Lower lobe of right lung (tissue), 2 donors: ENCODE results near the gene LOXL1. TPM values are rescaled to one million over a fixed set of nuclear protein-coding genes. Genes with fewer than 3 reads are reported as not detected.

ENCODE experiments used
- ATAC-seq, 2 donors: fragments of 200-7000 bp; cut with Tn5 transposase; one replicate each; pipeline ENCODE4 v1.9.1; 2020 to 2022; ENCODE audit warnings: mild to moderate bottlenecking in 2 of 2, moderate library complexity in 2 of 2
- DNase-seq: peaks from one replicate; pipeline ENCODE4 v3.0.0-alpha.2; 2020
- H3K27ac ChIP-seq: fragments of 200-600 bp; one replicate; pipeline ENCODE4 v1.8.0; 2022
- H3K27me3 ChIP-seq: fragments of 200-600 bp; one replicate; pipeline ENCODE4 v1.8.0; 2022; ENCODE audit warnings: low read depth
- H3K36me3 ChIP-seq: fragments of 200-600 bp; one replicate; pipeline ENCODE4 v1.8.0; 2022; ENCODE audit warnings: mild to moderate bottlenecking
- H3K4me1 ChIP-seq: fragments of 200-600 bp; one replicate; pipeline ENCODE4 v1.8.0; 2022
- H3K4me3 ChIP-seq: fragments of 200-600 bp; one replicate; pipeline ENCODE4 v1.8.0; 2022; ENCODE audit warnings: mild to moderate bottlenecking
- H3K9me3 ChIP-seq: fragments of 200-600 bp; one replicate; pipeline ENCODE4 v1.8.0; 2022
- CTCF ChIP-seq: fragments of 200-600 bp; IDR thresholded peaks from one replicate; pipeline ENCODE4 v1.8.0; 2022; ENCODE audit warnings: antibody characterized with exemption, mild to moderate bottlenecking
- intact Hi-C: fragments of 100-400 bp; cut with DNase I; formaldehyde crosslinking; loops from one replicate; pipeline ENCODE4 v1.11.0; 2022
- total RNA-seq: library from RNA; stranded (reverse); fragmentation: NEBNext Ultra II Directional; extraction: Animal tissue kit (Norgen Biotek cat#: 25700); gene quantifications from one replicate; pipeline ENCODE4 v1.2.1, GENCODE V29; 2021
- donor health status: DM: no; HTN: yes; CAD: no; lungs with severe emphysema.

Gene LOXL1
- total RNA-seq, 1 donor from 2014 or later: 7.6 TPM

DNA sequence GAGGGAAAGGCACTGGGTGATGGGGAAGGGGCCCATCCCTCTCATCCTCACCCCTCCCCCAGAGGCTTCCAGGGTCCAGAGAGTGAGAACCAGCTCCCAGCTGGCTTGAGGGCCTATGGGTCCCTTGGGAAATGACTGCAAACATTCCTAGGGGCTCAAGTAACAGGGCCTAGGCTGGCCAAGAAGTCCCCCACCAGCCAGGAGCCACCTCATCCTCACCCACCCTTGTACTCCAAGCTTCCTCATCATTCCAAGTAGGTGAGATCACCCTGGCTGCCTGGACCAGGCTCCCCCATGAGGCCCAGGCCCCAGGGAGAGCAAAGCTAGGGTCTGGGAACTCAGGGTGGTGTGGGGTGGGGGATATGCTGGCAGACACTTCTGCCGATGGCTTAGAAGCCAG is 14.8 kb downstream of the LOXL1 start:
- Histone ChIP-seq H3K9me3 (no peaks in the 10 kb centered on the region), H3K4me3 (no peak overlapping the region), H3K4me1 (peaks cover 6% of the 10 kb centered on the region), H3K36me3 (no peaks in the 10 kb centered on the region), H3K27me3 (no peaks in the 10 kb centered on the region), H3K27ac (no peak overlapping the region)
- ATAC-seq (no peak), DNase-seq (peak; percentile 12)
- intact Hi-C loops: no loop called here
- no peak for TF ChIP-seq CTCF

DNA sequence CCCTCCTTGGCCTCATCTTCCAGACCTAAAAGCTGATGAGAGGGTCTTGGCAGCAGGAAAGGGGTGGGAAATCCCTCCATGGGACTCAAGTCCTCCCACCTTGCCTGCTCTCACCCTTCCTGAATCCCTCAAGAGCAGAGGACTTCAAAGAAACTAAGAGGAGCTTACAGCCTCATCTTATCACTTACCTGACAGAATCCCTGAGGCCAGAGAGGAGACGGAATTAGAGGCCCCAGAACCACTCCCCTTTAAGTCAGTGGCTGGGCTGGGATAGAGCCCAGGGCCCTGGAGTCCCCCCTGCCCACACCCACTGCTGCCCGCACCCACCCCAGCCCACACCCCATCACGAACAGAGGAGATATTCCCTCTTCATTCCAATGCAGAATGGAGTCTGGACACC is 15.2 kb downstream of the LOXL1 start:
- intact Hi-C loops: no loop called here
- TF ChIP-seq CTCF: no peak
- H3K4me3 ChIP-seq: no peak overlapping the region
- no peak overlapping the region for H3K27ac ChIP-seq
- DNase-seq (peak; percentile 8), ATAC-seq (no peak)
- no peaks in the 10 kb centered on the region for H3K27me3 ChIP-seq
- no peaks in the 10 kb centered on the region for H3K9me3 ChIP-seq
- no peaks in the 10 kb centered on the region for H3K36me3 ChIP-seq
- peaks cover 2% of the 10 kb centered on the region for H3K4me1 ChIP-seq

- Histone ChIP-seq H3K4me1 (no peaks in the 10 kb centered on the region), H3K36me3 (no peaks in the 10 kb centered on the region), H3K4me3 (no peak overlapping the region), H3K27ac (no peak overlapping the region), H3K9me3 (no peaks in the 10 kb centered on the region), H3K27me3 (no peaks in the 10 kb centered on the region)
- no peak for TF ChIP-seq CTCF
- intact Hi-C loops: no loop called here
- DNase-seq (peak; percentile 39), ATAC-seq (no peak)
Observed at GRCh38 chr15:73941871-73942635, 15.8 kb downstream of the LOXL1 start.

- Histone ChIP-seq H3K36me3 (no peaks in the 10 kb centered on the region), H3K4me3 (no peak overlapping the region), H3K9me3 (no peaks in the 10 kb centered on the region), H3K27me3 (no peaks in the 10 kb centered on the region), H3K4me1 (no peaks in the 10 kb centered on the region), H3K27ac (no peak overlapping the region)
- ATAC-seq (no peak), DNase-seq (peak; percentile 23)
- TF ChIP-seq CTCF: no peak
- intact Hi-C loops: no loop called here
Observed at GRCh38 chr15:73942751-73943270, 16.5 kb downstream of the LOXL1 start.

DNA sequence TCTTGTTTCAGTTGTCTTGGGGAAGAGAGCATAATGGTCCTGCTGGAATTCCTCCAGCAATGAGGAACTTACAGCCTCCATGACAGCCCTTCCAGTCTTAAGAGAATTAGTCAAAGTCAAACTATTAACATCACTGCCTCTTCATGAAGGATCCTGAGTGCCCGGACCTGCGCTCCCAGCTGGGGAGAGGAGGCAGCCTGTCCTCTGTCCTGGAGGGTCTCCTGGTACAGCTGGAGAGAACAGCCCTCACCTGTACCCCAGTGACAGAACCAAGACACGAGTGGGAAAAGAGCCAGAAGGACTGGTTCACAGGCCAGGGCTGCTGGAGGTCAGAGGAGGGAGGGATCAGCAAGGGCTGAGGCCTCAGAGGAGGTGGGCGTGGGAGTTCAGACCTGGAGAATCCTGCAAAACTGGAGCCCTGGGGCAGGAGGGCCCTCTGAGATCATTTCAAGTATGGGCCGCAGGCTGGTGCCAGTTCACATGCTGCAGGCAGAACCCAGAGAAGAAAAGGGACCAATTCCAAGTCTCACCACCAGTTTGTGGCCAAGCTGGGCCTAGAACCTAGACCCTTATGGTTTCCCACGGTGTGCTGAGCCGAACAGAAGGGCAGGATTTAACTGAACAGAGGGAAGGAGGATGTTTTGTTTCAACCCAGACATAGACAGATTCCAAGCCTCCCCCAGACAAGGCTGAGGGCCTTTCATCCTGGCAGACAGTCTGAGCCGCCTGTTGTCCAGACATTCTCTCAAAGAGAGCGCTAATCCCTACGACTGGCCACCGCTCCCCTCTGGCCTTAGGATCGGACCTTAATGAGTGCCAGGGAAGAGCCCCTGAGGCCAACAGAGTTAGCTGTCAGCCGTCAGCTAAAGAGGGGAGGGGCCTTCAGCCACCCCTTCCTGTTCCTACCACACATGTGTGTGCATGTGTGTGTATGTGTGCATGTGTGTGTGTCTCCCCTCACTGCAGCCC is 18.2 kb downstream of the LOXL1 start:
- Histone ChIP-seq H3K36me3 (no peaks in the 10 kb centered on the region), H3K27ac (no peak overlapping the region), H3K9me3 (no peaks in the 10 kb centered on the region), H3K27me3 (no peaks in the 10 kb centered on the region), H3K4me3 (no peak overlapping the region), H3K4me1 (no peaks in the 10 kb centered on the region)
- DNase-seq (peak; percentile 28), ATAC-seq (no peak)
- TF ChIP-seq CTCF: no peak
- intact Hi-C loops: no loop called here
